ENCODE results near the gene PAFAH2.

PAFAH2 gene

GRCh38 chr1:25985670-25986069 lies 12.2 kb downstream of the PAFAH2 start:
- no peak overlapping the region for H3K4me3 ChIP-seq (ENCODE audit: insufficient read depth, low read depth, low read length)
- no peaks in the 10 kb centered on the region for H3K27me3 ChIP-seq (ENCODE audit: control insufficient read depth, insufficient read depth, low read length, poor library complexity, severe bottlenecking)
- no peak overlapping the region for H3K27ac ChIP-seq (ENCODE audit: insufficient read depth, low read depth, low read length, poor library complexity, severe bottlenecking)
- peaks cover 32% of the 10 kb centered on the region for H3K36me3 ChIP-seq (ENCODE audit: control insufficient read depth, insufficient read depth, low read length)
- H3K4me1 ChIP-seq (ENCODE audit: control insufficient read depth, insufficient read depth, low read length) = no peaks in the 10 kb centered on the region
- WGBS, 2 experiments = 97% methylated on average over 3 of the region's 3 CpGs
- H3K9me3 ChIP-seq (ENCODE audit: control insufficient read depth, low read length) = no peaks in the 10 kb centered on the region

- Histone ChIP-seq H3K27ac (ENCODE audit: insufficient read depth, low read depth, low read length, poor library complexity, severe bottlenecking) (no peak overlapping the region), H3K36me3 (ENCODE audit: control insufficient read depth, insufficient read depth, low read length) (peaks cover 32% of the 10 kb centered on the region), H3K9me3 (ENCODE audit: control insufficient read depth, low read length) (no peaks in the 10 kb centered on the region), H3K27me3 (ENCODE audit: control insufficient read depth, insufficient read depth, low read length, poor library complexity, severe bottlenecking) (no peaks in the 10 kb centered on the region), H3K4me3 (ENCODE audit: insufficient read depth, low read depth, low read length) (no peak overlapping the region), H3K4me1 (ENCODE audit: control insufficient read depth, insufficient read depth, low read length) (no peaks in the 10 kb centered on the region)
- WGBS, 2 experiments = 89 to 100% methylated on average over 1 of the region's 1 CpG
Measured at GRCh38 chr1:25985171-25985570, 12.7 kb downstream of the PAFAH2 start.

- H3K27me3 ChIP-seq (ENCODE audit: control insufficient read depth, insufficient read depth, low read length, poor library complexity, severe bottlenecking) = no peaks in the 10 kb centered on the region
- no peaks in the 10 kb centered on the region for H3K4me1 ChIP-seq (ENCODE audit: control insufficient read depth, insufficient read depth, low read length)
- H3K36me3 ChIP-seq (ENCODE audit: control insufficient read depth, insufficient read depth, low read length) = peaks cover 35% of the 10 kb centered on the region
- H3K27ac ChIP-seq (ENCODE audit: insufficient read depth, low read depth, low read length, poor library complexity, severe bottlenecking) = no peak overlapping the region
- no peak overlapping the region for H3K4me3 ChIP-seq (ENCODE audit: insufficient read depth, low read depth, low read length)
- no peaks in the 10 kb centered on the region for H3K9me3 ChIP-seq (ENCODE audit: control insufficient read depth, low read length)
- whole genome bisulfite sequencing, 2 experiments = 92 to 95% methylated on average over 7 of the region's 7 CpGs
Measured at GRCh38 chr1:25979210-25979609, 18.7 kb downstream of the PAFAH2 start.

- 88 to 91% methylated on average over 2 of the region's 2 CpGs for WGBS, 2 experiments
- Histone ChIP-seq H3K27me3 (ENCODE audit: control insufficient read depth, insufficient read depth, low read length, poor library complexity, severe bottlenecking) (no peaks in the 10 kb centered on the region), H3K27ac (ENCODE audit: insufficient read depth, low read depth, low read length, poor library complexity, severe bottlenecking) (no peak overlapping the region), H3K4me1 (ENCODE audit: control insufficient read depth, insufficient read depth, low read length) (no peaks in the 10 kb centered on the region), H3K36me3 (ENCODE audit: control insufficient read depth, insufficient read depth, low read length) (peaks cover 32% of the 10 kb centered on the region), H3K4me3 (ENCODE audit: insufficient read depth, low read depth, low read length) (no peak overlapping the region), H3K9me3 (ENCODE audit: control insufficient read depth, low read length) (no peaks in the 10 kb centered on the region)
Measured at GRCh38 chr1:25978403-25978802, 19.5 kb downstream of the PAFAH2 start.

- Histone ChIP-seq H3K36me3 (ENCODE audit: control insufficient read depth, insufficient read depth, low read length) (peaks cover 28% of the 10 kb centered on the region), H3K27me3 (ENCODE audit: control insufficient read depth, insufficient read depth, low read length, poor library complexity, severe bottlenecking) (no peaks in the 10 kb centered on the region), H3K4me3 (ENCODE audit: insufficient read depth, low read depth, low read length) (no peak overlapping the region), H3K9me3 (ENCODE audit: control insufficient read depth, low read length) (no peaks in the 10 kb centered on the region), H3K27ac (ENCODE audit: insufficient read depth, low read depth, low read length, poor library complexity, severe bottlenecking) (no peak overlapping the region), H3K4me1 (ENCODE audit: control insufficient read depth, insufficient read depth, low read length) (no peaks in the 10 kb centered on the region)
- 97% methylated on average over 4 to 5 of the region's 5 CpGs for WGBS, 2 experiments
Measured at GRCh38 chr1:25977801-25978200, 20.1 kb downstream of the PAFAH2 start.

- 93 to 96% methylated on average over 6 of the region's 6 CpGs for WGBS, 2 experiments
- Histone ChIP-seq H3K27me3 (ENCODE audit: control insufficient read depth, insufficient read depth, low read length, poor library complexity, severe bottlenecking) (no peaks in the 10 kb centered on the region), H3K36me3 (ENCODE audit: control insufficient read depth, insufficient read depth, low read length) (peaks cover 17% of the 10 kb centered on the region), H3K9me3 (ENCODE audit: control insufficient read depth, low read length) (no peaks in the 10 kb centered on the region), H3K27ac (ENCODE audit: insufficient read depth, low read depth, low read length, poor library complexity, severe bottlenecking) (no peak overlapping the region), H3K4me1 (ENCODE audit: control insufficient read depth, insufficient read depth, low read length) (no peaks in the 10 kb centered on the region), H3K4me3 (ENCODE audit: insufficient read depth, low read depth, low read length) (no peak overlapping the region)
Measured at GRCh38 chr1:25973610-25974321, 24.1 kb downstream of the PAFAH2 start.

GRCh38 chr1:25971811-25972180 lies 26.1 kb downstream of the PAFAH2 start:
- H3K4me3 ChIP-seq (ENCODE audit: insufficient read depth, low read depth, low read length) = no peak overlapping the region
- no peaks in the 10 kb centered on the region for H3K9me3 ChIP-seq (ENCODE audit: control insufficient read depth, low read length)
- no peaks in the 10 kb centered on the region for H3K27me3 ChIP-seq (ENCODE audit: control insufficient read depth, insufficient read depth, low read length, poor library complexity, severe bottlenecking)
- H3K36me3 ChIP-seq (ENCODE audit: control insufficient read depth, insufficient read depth, low read length) = peaks cover 21% of the 10 kb centered on the region
- H3K27ac ChIP-seq (ENCODE audit: insufficient read depth, low read depth, low read length, poor library complexity, severe bottlenecking) = no peak overlapping the region
- no CpG with 5 or more reads among the region's 1 CpG for WGBS, 2 experiments
- H3K4me1 ChIP-seq (ENCODE audit: control insufficient read depth, insufficient read depth, low read length) = no peaks in the 10 kb centered on the region

GRCh38 chr1:25971066-25971810 lies 26.6 kb downstream of the PAFAH2 start:
- H3K27me3 ChIP-seq (ENCODE audit: control insufficient read depth, insufficient read depth, low read length, poor library complexity, severe bottlenecking) = no peaks in the 10 kb centered on the region
- peaks cover 25% of the 10 kb centered on the region for H3K36me3 ChIP-seq (ENCODE audit: control insufficient read depth, insufficient read depth, low read length)
- H3K4me3 ChIP-seq (ENCODE audit: insufficient read depth, low read depth, low read length) = no peak overlapping the region
- no peaks in the 10 kb centered on the region for H3K9me3 ChIP-seq (ENCODE audit: control insufficient read depth, low read length)
- no peak overlapping the region for H3K27ac ChIP-seq (ENCODE audit: insufficient read depth, low read depth, low read length, poor library complexity, severe bottlenecking)
- WGBS, 2 experiments = 69 to 72% methylated on average over 8 of the region's 8 CpGs
- no peaks in the 10 kb centered on the region for H3K4me1 ChIP-seq (ENCODE audit: control insufficient read depth, insufficient read depth, low read length)

GRCh38 chr1:25967308-25967707 lies 30.6 kb downstream of the PAFAH2 start:
- Histone ChIP-seq H3K27me3 (ENCODE audit: control insufficient read depth, insufficient read depth, low read length, poor library complexity, severe bottlenecking) (no peaks in the 10 kb centered on the region), H3K36me3 (ENCODE audit: control insufficient read depth, insufficient read depth, low read length) (peaks cover 23% of the 10 kb centered on the region), H3K27ac (ENCODE audit: insufficient read depth, low read depth, low read length, poor library complexity, severe bottlenecking) (no peak overlapping the region), H3K4me3 (ENCODE audit: insufficient read depth, low read depth, low read length) (no peak overlapping the region), H3K9me3 (ENCODE audit: control insufficient read depth, low read length) (no peaks in the 10 kb centered on the region), H3K4me1 (ENCODE audit: control insufficient read depth, insufficient read depth, low read length) (no peaks in the 10 kb centered on the region)
- 94 to 95% methylated on average over 3 of the region's 3 CpGs for WGBS, 2 experiments

- Histone ChIP-seq H3K9me3 (ENCODE audit: control insufficient read depth, low read length) (no peaks in the 10 kb centered on the region), H3K27ac (ENCODE audit: insufficient read depth, low read depth, low read length, poor library complexity, severe bottlenecking) (no peak overlapping the region), H3K36me3 (ENCODE audit: control insufficient read depth, insufficient read depth, low read length) (peaks cover 40% of the 10 kb centered on the region), H3K4me3 (ENCODE audit: insufficient read depth, low read depth, low read length) (no peak overlapping the region), H3K27me3 (ENCODE audit: control insufficient read depth, insufficient read depth, low read length, poor library complexity, severe bottlenecking) (no peaks in the 10 kb centered on the region), H3K4me1 (ENCODE audit: control insufficient read depth, insufficient read depth, low read length) (no peaks in the 10 kb centered on the region)
- WGBS, 2 experiments = 98% methylated on average over 2 of the region's 2 CpGs
Measured at GRCh38 chr1:25959611-25960010, 38.3 kb downstream of the PAFAH2 start.
